Neuron (in vitro differentiated cells): ENCODE data around the gene NPL.

Source experiments
- H2AFZ ChIP-seq: one replicate; pipeline ENCODE4 v1.6.1; 2013; ENCODE audit warnings: low read depth, mild to moderate bottlenecking, inconsistent platforms, low read length, moderate library complexity
- H3K27me3 ChIP-seq: one replicate; pipeline ENCODE4 v1.6.1; 2013; ENCODE audit warnings: low read length; ENCODE audit not compliant: insufficient read depth
- H3K36me3 ChIP-seq: one replicate; pipeline ENCODE4 v1.6.1; 2013; ENCODE audit warnings: low read length; ENCODE audit not compliant: insufficient read depth
- H3K4me1 ChIP-seq: one replicate; pipeline ENCODE4 v1.6.1; 2013; ENCODE audit warnings: low read length; ENCODE audit not compliant: insufficient read depth
- H3K4me3 ChIP-seq: 2 replicates; pipeline ENCODE4 v1.5.1; 2013; ENCODE audit warnings: mild to moderate bottlenecking, low read length, moderate library complexity
- H3K9me3 ChIP-seq: one replicate; pipeline ENCODE4 v1.6.1; 2013; ENCODE audit warnings: low read length

Gene NPL

DNA sequence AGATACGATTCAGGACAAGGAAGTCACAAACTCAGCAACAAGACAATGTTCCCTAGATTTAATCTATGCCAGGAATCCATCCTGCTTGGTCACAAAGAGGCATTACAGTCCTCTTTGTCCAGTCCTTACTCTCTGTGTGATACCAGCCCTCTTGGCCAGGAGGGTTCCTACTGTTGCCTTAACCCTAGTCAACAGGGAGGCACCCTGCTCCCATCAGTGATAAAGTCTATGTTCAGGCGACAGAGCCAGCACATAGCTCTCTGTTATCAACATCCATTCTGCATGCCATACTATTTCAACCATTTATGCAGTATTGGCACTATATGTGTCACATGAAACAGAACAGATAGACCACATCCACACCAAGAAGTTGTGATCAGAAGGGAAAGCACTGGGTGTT, 4.4 kb upstream of the NPL start:
- H2AFZ ChIP-seq: no peak overlapping the region
- H3K9me3 ChIP-seq: no peaks in the 10 kb centered on the region
- no peaks in the 10 kb centered on the region for H3K36me3 ChIP-seq

GRCh38 chr1:182786223-182786994, 3.2 kb upstream of the NPL start:
- no peak overlapping the region for H3K4me3 ChIP-seq
- H2AFZ ChIP-seq: no peak overlapping the region
- no peaks in the 10 kb centered on the region for H3K36me3 ChIP-seq
- no peaks in the 10 kb centered on the region for H3K9me3 ChIP-seq
- H3K27me3 ChIP-seq: peaks cover 22% of the 10 kb centered on the region
- peaks cover 14% of the 10 kb centered on the region for H3K4me1 ChIP-seq

More for the DNA sequence above, 4.4 kb upstream of the NPL start:
- H3K4me1 ChIP-seq: peaks cover 14% of the 10 kb centered on the region
- H3K4me3 ChIP-seq: no peak overlapping the region
- H3K27me3 ChIP-seq: peaks cover 20% of the 10 kb centered on the region

DNA sequence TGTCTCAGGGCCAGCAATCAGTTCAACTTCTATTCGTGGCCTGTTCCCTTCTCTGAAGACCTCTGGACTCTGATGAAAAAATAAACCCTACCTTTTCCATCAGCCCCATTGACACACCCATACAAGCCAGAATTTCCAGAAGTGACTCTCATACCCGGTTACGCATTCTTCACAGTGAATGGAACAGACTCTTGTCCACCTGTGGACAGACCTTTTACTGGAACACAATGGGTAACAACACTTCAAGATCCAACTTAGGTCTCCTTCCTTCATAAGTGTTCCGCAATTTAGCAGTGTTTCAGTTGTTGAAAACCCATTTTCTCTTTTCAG, 2.6 kb upstream of the NPL start:
- H3K36me3 ChIP-seq: no peaks in the 10 kb centered on the region
- peaks cover 14% of the 10 kb centered on the region for H3K4me1 ChIP-seq
- H3K9me3 ChIP-seq: no peaks in the 10 kb centered on the region
- no peak overlapping the region for H3K4me3 ChIP-seq
- peaks cover 22% of the 10 kb centered on the region for H3K27me3 ChIP-seq
- H2AFZ ChIP-seq: no peak overlapping the region

GRCh38 chr1:182791281-182792179, 2.0 kb downstream of the NPL start:
- Histone ChIP-seq H2AFZ (no peak overlapping the region), H3K9me3 (no peaks in the 10 kb centered on the region), H3K27me3 (peaks cover 22% of the 10 kb centered on the region), H3K36me3 (no peaks in the 10 kb centered on the region), H3K4me1 (peaks cover 10% of the 10 kb centered on the region), H3K4me3 (no peak overlapping the region)

GRCh38 chr1:182794091-182794490, 4.5 kb downstream of the NPL start:
- no peak overlapping the region for H2AFZ ChIP-seq
- H3K4me1 ChIP-seq: no peaks in the 10 kb centered on the region
- peaks cover 10% of the 10 kb centered on the region for H3K27me3 ChIP-seq
- no peak overlapping the region for H3K4me3 ChIP-seq
- H3K36me3 ChIP-seq: no peaks in the 10 kb centered on the region
- no peaks in the 10 kb centered on the region for H3K9me3 ChIP-seq

DNA sequence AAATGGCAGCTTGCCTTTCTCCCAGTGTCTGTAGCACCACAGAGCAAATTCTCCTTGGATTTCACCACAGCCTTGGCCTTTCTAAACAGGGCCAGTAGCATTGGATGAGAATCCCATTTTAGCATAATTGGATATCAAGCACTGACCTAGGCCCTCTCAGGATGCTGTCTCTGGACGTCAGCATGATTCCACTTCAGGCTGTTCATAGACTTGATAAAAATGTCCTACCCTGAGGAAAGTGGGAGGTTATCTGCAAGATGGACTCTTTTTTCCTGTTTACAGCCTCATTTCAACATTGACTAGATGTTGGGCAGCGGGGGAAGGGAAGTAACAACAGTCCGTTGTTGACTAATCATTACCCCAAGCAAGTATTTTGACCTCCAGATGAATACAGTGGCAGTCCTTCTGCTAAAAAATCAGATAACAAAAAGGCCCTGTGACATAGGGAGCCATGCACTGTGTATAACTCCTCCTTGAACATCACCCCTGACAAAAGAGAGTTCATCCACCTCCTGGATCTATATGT, 5.2 kb downstream of the NPL start:
- peaks cover 4% of the 10 kb centered on the region for H3K27me3 ChIP-seq
- no peak overlapping the region for H3K4me3 ChIP-seq
- no peaks in the 10 kb centered on the region for H3K36me3 ChIP-seq
- H3K4me1 ChIP-seq: no peaks in the 10 kb centered on the region
- no peaks in the 10 kb centered on the region for H3K9me3 ChIP-seq
- H2AFZ ChIP-seq: no peak overlapping the region

DNA sequence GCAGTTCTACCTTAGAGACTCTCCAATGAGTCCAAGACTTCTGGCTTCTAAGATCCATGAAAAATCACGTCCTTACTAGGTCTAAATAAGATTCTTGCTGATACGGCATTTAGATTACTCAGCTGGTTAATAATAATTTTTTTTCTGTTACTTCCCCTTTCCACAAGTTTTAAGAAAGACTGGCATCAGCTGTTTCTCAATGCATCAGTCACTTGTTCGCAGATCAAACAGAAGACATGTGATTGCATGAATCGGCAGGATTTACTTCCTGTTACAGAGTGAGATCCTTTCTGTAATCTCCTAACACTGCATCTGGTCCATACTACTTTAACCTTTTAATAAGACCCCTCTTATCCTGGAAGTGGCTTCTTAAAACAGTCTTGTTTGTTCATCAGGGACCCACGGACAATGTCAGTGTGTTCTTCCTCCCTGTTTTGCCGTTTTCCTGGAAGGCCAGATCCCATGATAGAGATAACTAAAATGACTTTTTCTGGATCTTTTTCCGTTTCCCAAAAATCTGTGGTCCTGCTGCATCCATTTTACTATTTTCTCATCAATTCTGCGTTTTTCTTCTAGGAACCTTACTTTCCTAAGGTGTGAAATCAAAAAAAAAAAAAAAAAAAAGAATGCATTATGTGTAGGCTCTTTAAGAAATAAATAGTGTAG, 6.1 kb downstream of the NPL start:
- H3K9me3 ChIP-seq: no peaks in the 10 kb centered on the region
- H3K4me1 ChIP-seq: no peaks in the 10 kb centered on the region
- no peaks in the 10 kb centered on the region for H3K36me3 ChIP-seq
- no peak overlapping the region for H3K4me3 ChIP-seq
- H2AFZ ChIP-seq: no peak overlapping the region
- peaks cover 2% of the 10 kb centered on the region for H3K27me3 ChIP-seq

- Histone ChIP-seq H3K4me1 (peaks cover 16% of the 10 kb centered on the region), H3K36me3 (no peaks in the 10 kb centered on the region), H3K4me3 (no peak overlapping the region), H3K9me3 (no peaks in the 10 kb centered on the region), H2AFZ (no peak overlapping the region), H3K27me3 (no peaks in the 10 kb centered on the region)
These were observed 12.6 kb downstream of the NPL start for GRCh38 chr1:182802006-182802803.

GRCh38 chr1:182803846-182804245, 14.3 kb downstream of the NPL start:
- Histone ChIP-seq H3K27me3 (no peaks in the 10 kb centered on the region), H2AFZ (no peak overlapping the region), H3K4me3 (no peak overlapping the region), H3K36me3 (no peaks in the 10 kb centered on the region), H3K4me1 (peaks cover 16% of the 10 kb centered on the region), H3K9me3 (no peaks in the 10 kb centered on the region)

- H2AFZ ChIP-seq: no peak overlapping the region
- H3K9me3 ChIP-seq: no peaks in the 10 kb centered on the region
- peaks cover 16% of the 10 kb centered on the region for H3K4me1 ChIP-seq
- H3K36me3 ChIP-seq: no peaks in the 10 kb centered on the region
- no peaks in the 10 kb centered on the region for H3K27me3 ChIP-seq
- H3K4me3 ChIP-seq: no peak overlapping the region
These were observed 16.6 kb downstream of the NPL start for GRCh38 chr1:182806015-182806678.

- peaks cover 5% of the 10 kb centered on the region for H3K4me1 ChIP-seq
- no peak overlapping the region for H3K4me3 ChIP-seq
- no peak overlapping the region for H2AFZ ChIP-seq
- H3K36me3 ChIP-seq: no peaks in the 10 kb centered on the region
- H3K27me3 ChIP-seq: no peaks in the 10 kb centered on the region
- no peaks in the 10 kb centered on the region for H3K9me3 ChIP-seq
These were observed 18.3 kb downstream of the NPL start for GRCh38 chr1:182807907-182808306.

GRCh38 chr1:182809414-182809957, 19.9 kb downstream of the NPL start:
- Histone ChIP-seq H3K4me3 (no peak overlapping the region), H3K9me3 (no peaks in the 10 kb centered on the region), H3K4me1 (peaks cover 4% of the 10 kb centered on the region), H3K27me3 (no peaks in the 10 kb centered on the region), H3K36me3 (no peaks in the 10 kb centered on the region), H2AFZ (no peak overlapping the region)
